ENCODE results near the gene ARID5B. TPM values are rescaled to one million over a fixed set of nuclear protein-coding genes. Genes with fewer than 3 reads are reported as not detected.

Gene ARID5B
- total RNA-seq, 1 experiment from 2014 or later = 15.7 TPM

GRCh38 chr10:61888744-61889143 is 12.8 kb upstream of the ARID5B start:
- no peak for DNase-seq (ENCODE audit: low spot score)

GRCh38 chr10:61890430-61890829 is 11.1 kb upstream of the ARID5B start:
- no peak for DNase-seq (ENCODE audit: low spot score)

GRCh38 chr10:61890881-61891409 is 10.6 kb upstream of the ARID5B start:
- DNase-seq (ENCODE audit: low spot score) = no peak

GRCh38 chr10:61891906-61892585 is 9.5 kb upstream of the ARID5B start:
- DNase-seq (ENCODE audit: low spot score) = no peak

- DNase-seq (ENCODE audit: low spot score) = no peak
Observed at GRCh38 chr10:61892961-61893360, 8.5 kb upstream of the ARID5B start.

GRCh38 chr10:61894133-61894532 is 7.4 kb upstream of the ARID5B start:
- DNase-seq (ENCODE audit: low spot score) = no peak

GRCh38 chr10:61895898-61896600 is 5.5 kb upstream of the ARID5B start:
- DNase-seq (ENCODE audit: low spot score) = no peak

GRCh38 chr10:61896854-61897661 is 4.4 kb upstream of the ARID5B start:
- DNase-seq (ENCODE audit: low spot score) = peak; percentile 59

GRCh38 chr10:61897671-61898434 is 3.6 kb upstream of the ARID5B start:
- peak; percentile 50 for DNase-seq (ENCODE audit: low spot score)

GRCh38 chr10:61898435-61898778 is 3.1 kb upstream of the ARID5B start:
- no peak for DNase-seq (ENCODE audit: low spot score)

- DNase-seq (ENCODE audit: low spot score) = peak; percentile 57
Observed at GRCh38 chr10:61899069-61899531, 2.4 kb upstream of the ARID5B start.

GRCh38 chr10:61899663-61899996 is 1.9 kb upstream of the ARID5B start:
- DNase-seq (ENCODE audit: low spot score) = no peak

- peak; percentile 84 for DNase-seq (ENCODE audit: low spot score)
Observed at GRCh38 chr10:61899997-61900828, 1.3 kb upstream of the ARID5B start.

- DNase-seq (ENCODE audit: low spot score) = peak; percentile 6
Observed at GRCh38 chr10:61901829-61902444, 438 bp downstream of the ARID5B start.

- peak; percentile 43 for DNase-seq (ENCODE audit: low spot score)
Observed at GRCh38 chr10:61902445-61903220, 1.1 kb downstream of the ARID5B start.

GRCh38 chr10:61903221-61903927 is 1.9 kb downstream of the ARID5B start:
- peak; percentile 43 for DNase-seq (ENCODE audit: low spot score)

- DNase-seq (ENCODE audit: low spot score) = no peak
Observed at GRCh38 chr10:61903928-61904344, 2.4 kb downstream of the ARID5B start.

Data from H4 (cell line).